DOHH2 (cell line): ENCODE data around the gene KRTAP22-1.

Source experiments
- H3F3A ChIP-seq: fragments of 200-600 bp; sonication (generic), shearing (Covaris generic); 2 replicates; pipeline ENCODE4 v1.6.0; 2016; ENCODE audit warnings: antibody characterized with exemption, mild to moderate bottlenecking; ENCODE audit not compliant: control insufficient read depth, insufficient read depth
- H3K27ac ChIP-seq: fragments of 200-600 bp; sonication (generic); 2 replicates; pipeline ENCODE4 v1.5.1; 2014; ENCODE audit warnings: low read depth, mild to moderate bottlenecking, low read length, moderate library complexity
- H3K27me3 ChIP-seq: fragments of 200-600 bp; sonication (generic); 2 replicates; pipeline ENCODE4 v1.6.1; 2014; ENCODE audit warnings: mild to moderate bottlenecking, low read length, mixed read lengths; ENCODE audit not compliant: control insufficient read depth
- H3K36me3 ChIP-seq: fragments of 200-600 bp; sonication (generic); 2 replicates; pipeline ENCODE4 v1.6.1; 2014; ENCODE audit warnings: mild to moderate bottlenecking, low read length, moderate library complexity, mixed read lengths; ENCODE audit not compliant: control insufficient read depth
- H3K4me1 ChIP-seq: fragments of 200-600 bp; sonication (generic); 2 replicates; pipeline ENCODE4 v1.6.1; 2014; ENCODE audit warnings: mild to moderate bottlenecking, low read length, mixed read lengths; ENCODE audit not compliant: control insufficient read depth
- H3K4me2 ChIP-seq: fragments of 200-600 bp; sonication (generic); 2 replicates; pipeline ENCODE4 v1.6.0; 2014; ENCODE audit warnings: mild to moderate bottlenecking, low read length, moderate library complexity
- H3K4me3 ChIP-seq: fragments of 200-600 bp; sonication (generic); 2 replicates; pipeline ENCODE4 v1.5.1; 2014; ENCODE audit warnings: mild to moderate bottlenecking, low read length, mixed read lengths
- H3K79me2 ChIP-seq: fragments of 200-600 bp; sonication (generic); 2 replicates; pipeline ENCODE4 v1.6.1; 2014; ENCODE audit warnings: mild to moderate bottlenecking, low read length, mixed read lengths; ENCODE audit not compliant: control insufficient read depth
- H3K9me2 ChIP-seq: fragments of 200-600 bp; sonication (generic); replicated peaks from 2 replicates; pipeline ENCODE4 v1.6.1; 2014; ENCODE audit warnings: mild to moderate bottlenecking, low read length, mixed read lengths; ENCODE audit not compliant: control insufficient read depth
- H3K9me3 ChIP-seq: fragments of 200-600 bp; sonication (generic); 2 replicates; pipeline ENCODE4 v1.6.1; 2014; ENCODE audit warnings: antibody characterized with exemption, low read length, mixed read lengths; ENCODE audit not compliant: control insufficient read depth, insufficient read depth
- H4K20me1 ChIP-seq: fragments of 200-600 bp; sonication (generic); 2 replicates; pipeline ENCODE4 v1.6.0; 2014; ENCODE audit warnings: low read depth, mild to moderate bottlenecking, antibody characterized with exemption, low read length, moderate library complexity; ENCODE audit not compliant: control insufficient read depth, insufficient read depth
- EZH2phosphoT487 ChIP-seq: fragments of 200-600 bp; sonication (generic); IDR thresholded peaks from 2 replicates; pipeline ENCODE4 v1.6.1; 2017; ENCODE audit warnings: borderline replicate concordance, mild to moderate bottlenecking, antibody characterized with exemption, low read length, moderate library complexity, mixed read lengths
- TF ChIP-seq, protein P1 (sequence below): fragments of 200-600 bp; sonication (generic); IDR thresholded peaks from one replicate; pipeline ENCODE4 v1.5.1; 2014; ENCODE audit warnings: antibody characterized with exemption, mild to moderate bottlenecking, low read depth, low read length; ENCODE audit not compliant: poor library complexity, severe bottlenecking

KRTAP22-1 gene

DNA sequence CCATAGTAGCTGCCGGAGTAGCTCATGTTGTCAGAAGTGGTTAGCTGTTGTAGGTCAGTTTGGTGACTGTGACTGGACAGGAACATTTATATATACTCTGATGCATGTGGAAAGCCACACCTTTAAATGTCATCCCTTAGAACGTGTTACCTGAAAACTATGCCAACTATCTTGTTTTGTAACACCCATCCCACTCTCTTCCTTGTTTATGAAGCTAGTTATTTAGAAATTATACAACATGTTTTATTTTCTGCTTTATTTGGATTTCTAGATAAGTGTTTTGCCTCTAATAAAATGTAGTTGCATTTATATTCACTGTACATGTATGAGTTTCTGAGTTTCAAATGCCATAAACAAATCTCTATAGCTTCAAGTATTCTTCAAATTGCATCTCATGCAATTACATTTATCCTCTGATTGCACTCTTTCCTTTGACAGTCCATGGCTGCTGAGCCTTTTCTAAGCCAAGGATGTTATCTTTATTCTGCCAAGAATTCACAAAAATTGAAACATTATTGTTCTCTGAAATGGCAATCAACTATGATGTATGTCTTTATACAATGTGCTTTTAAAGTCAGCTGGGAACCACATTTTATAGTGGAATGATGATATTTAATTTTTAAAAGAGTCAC lies 39.5 kb upstream of the KRTAP22-1 start, which contains the start of gene KRTAP19-7:
Gene KRTAP19-7 (minus strand): TSS at position 51 of the 632 bp plus-strand sequence. CDS start 25 bp downstream, at position 26.
- Histone ChIP-seq H3F3A (no peaks in the 10 kb centered on the region), H3K36me3 (no peaks in the 10 kb centered on the region), H3K27ac (no peak within 1 kb of the TSS), H3K79me2 (no peaks in the 10 kb centered on the region), H3K4me2 (no peak within 1 kb of the TSS), H4K20me1 (no peaks in the 10 kb centered on the region), H3K9me3 (no peaks in the 10 kb centered on the region), H3K4me1 (no peaks in the 10 kb centered on the region), H3K9me2 (no peaks in the 10 kb centered on the region), H3K4me3 (no peak within 1 kb of the TSS), H3K27me3 (no peaks in the 10 kb centered on the region)
- TF ChIP-seq EZH2phosphoT487, result no peak
- TF ChIP-seq, protein P1, sequence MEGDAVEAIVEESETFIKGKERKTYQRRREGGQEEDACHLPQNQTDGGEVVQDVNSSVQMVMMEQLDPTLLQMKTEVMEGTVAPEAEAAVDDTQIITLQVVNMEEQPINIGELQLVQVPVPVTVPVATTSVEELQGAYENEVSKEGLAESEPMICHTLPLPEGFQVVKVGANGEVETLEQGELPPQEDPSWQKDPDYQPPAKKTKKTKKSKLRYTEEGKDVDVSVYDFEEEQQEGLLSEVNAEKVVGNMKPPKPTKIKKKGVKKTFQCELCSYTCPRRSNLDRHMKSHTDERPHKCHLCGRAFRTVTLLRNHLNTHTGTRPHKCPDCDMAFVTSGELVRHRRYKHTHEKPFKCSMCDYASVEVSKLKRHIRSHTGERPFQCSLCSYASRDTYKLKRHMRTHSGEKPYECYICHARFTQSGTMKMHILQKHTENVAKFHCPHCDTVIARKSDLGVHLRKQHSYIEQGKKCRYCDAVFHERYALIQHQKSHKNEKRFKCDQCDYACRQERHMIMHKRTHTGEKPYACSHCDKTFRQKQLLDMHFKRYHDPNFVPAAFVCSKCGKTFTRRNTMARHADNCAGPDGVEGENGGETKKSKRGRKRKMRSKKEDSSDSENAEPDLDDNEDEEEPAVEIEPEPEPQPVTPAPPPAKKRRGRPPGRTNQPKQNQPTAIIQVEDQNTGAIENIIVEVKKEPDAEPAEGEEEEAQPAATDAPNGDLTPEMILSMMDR, result no peak

GRCh38 chr21:30561957-30562356 lies 38.9 kb upstream of the KRTAP22-1 start:
- Histone ChIP-seq H3K27ac (no peak overlapping the region), H4K20me1 (no peaks in the 10 kb centered on the region), H3K27me3 (no peaks in the 10 kb centered on the region), H3F3A (no peaks in the 10 kb centered on the region), H3K4me2 (no peak overlapping the region), H3K4me3 (no peak overlapping the region), H3K9me2 (no peaks in the 10 kb centered on the region), H3K4me1 (no peaks in the 10 kb centered on the region), H3K36me3 (no peaks in the 10 kb centered on the region), H3K79me2 (no peaks in the 10 kb centered on the region), H3K9me3 (no peaks in the 10 kb centered on the region)
- TF ChIP-seq EZH2phosphoT487, result no peak
- TF ChIP-seq, protein P1, result no peak

DNA sequence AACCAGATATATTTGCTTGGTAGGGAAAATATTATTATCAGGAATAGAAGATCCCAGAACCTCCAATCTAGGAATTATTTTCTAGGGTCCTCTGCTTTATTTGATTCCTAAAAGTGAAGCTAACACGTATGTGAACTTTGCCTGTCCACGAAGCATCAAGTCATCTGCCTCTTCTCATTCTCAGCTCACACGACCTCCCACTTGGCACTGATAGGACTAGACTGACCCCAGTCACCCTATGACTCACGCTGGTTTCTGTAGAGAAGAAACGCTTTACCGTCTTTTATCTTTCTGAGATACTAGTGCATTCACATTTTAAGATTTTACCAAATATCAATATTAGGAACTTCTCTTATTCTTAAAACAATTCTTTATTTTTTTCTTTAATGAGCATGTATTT lies 37.8 kb upstream of the KRTAP22-1 start:
- H3K27ac ChIP-seq, result no peak overlapping the region
- no peak for TF ChIP-seq EZH2phosphoT487
- TF ChIP-seq, protein P1, result no peak
- H3F3A ChIP-seq, result no peaks in the 10 kb centered on the region
- H3K79me2 ChIP-seq, result no peaks in the 10 kb centered on the region
- no peak overlapping the region for H3K4me3 ChIP-seq
- H3K9me2 ChIP-seq, result no peaks in the 10 kb centered on the region
- no peak overlapping the region for H3K4me2 ChIP-seq
- H3K27me3 ChIP-seq, result no peaks in the 10 kb centered on the region
- no peaks in the 10 kb centered on the region for H3K36me3 ChIP-seq
- H4K20me1 ChIP-seq, result no peaks in the 10 kb centered on the region
- H3K9me3 ChIP-seq, result no peaks in the 10 kb centered on the region
- no peaks in the 10 kb centered on the region for H3K4me1 ChIP-seq

GRCh38 chr21:30563630-30564029 lies 37.3 kb upstream of the KRTAP22-1 start:
- no peaks in the 10 kb centered on the region for H3F3A ChIP-seq
- no peaks in the 10 kb centered on the region for H4K20me1 ChIP-seq
- H3K4me2 ChIP-seq, result no peak overlapping the region
- H3K4me1 ChIP-seq, result no peaks in the 10 kb centered on the region
- no peaks in the 10 kb centered on the region for H3K27me3 ChIP-seq
- no peaks in the 10 kb centered on the region for H3K9me2 ChIP-seq
- no peaks in the 10 kb centered on the region for H3K9me3 ChIP-seq
- TF ChIP-seq, protein P1, result no peak
- no peak for TF ChIP-seq EZH2phosphoT487
- no peaks in the 10 kb centered on the region for H3K36me3 ChIP-seq
- no peaks in the 10 kb centered on the region for H3K79me2 ChIP-seq
- no peak overlapping the region for H3K4me3 ChIP-seq
- no peak overlapping the region for H3K27ac ChIP-seq
